ENCODE measurements around the gene CEP72. TPM values are rescaled to one million over a fixed set of nuclear protein-coding genes. Genes with fewer than 3 reads are reported as not detected.

Gene CEP72
- total RNA-seq, 1 donor from 2014 or later: 27.8 TPM

- H3K4me3 Mint-ChIP-seq: no peak overlapping the region
Measured at GRCh38 chr5:608429-609370, 3.4 kb upstream of the CEP72 start.

GRCh38 chr5:609506-609905 is 2.6 kb upstream of the CEP72 start:
- Mint-ChIP-seq H3K4me1 (ENCODE audit: unreplicated experiment) (peaks cover 11% of the 10 kb centered on the region), H3K36me3 (peaks cover 12% of the 10 kb centered on the region), H3K4me3 (no peak overlapping the region), H3K27me3 (peaks cover 3% of the 10 kb centered on the region), H3K9me3 (peaks cover 4% of the 10 kb centered on the region), H3K27ac (no peak overlapping the region)
- TF ChIP-seq CTCF (conservative IDR thresholded peaks at IDR 0.05): no peak
- DNase-seq (ENCODE audit: extremely low spot score, unreplicated experiment): no peak

More at GRCh38 chr5:608429-609370, 3.4 kb upstream of the CEP72 start:
- Mint-ChIP-seq H3K9me3 (peaks cover 4% of the 10 kb centered on the region), H3K36me3 (peaks cover 5% of the 10 kb centered on the region), H3K27me3 (peaks cover 7% of the 10 kb centered on the region), H3K27ac (no peak overlapping the region), H3K4me1 (ENCODE audit: unreplicated experiment) (peaks cover 10% of the 10 kb centered on the region)
- peak; percentile 66 for DNase-seq (ENCODE audit: extremely low spot score, unreplicated experiment)
- no peak for TF ChIP-seq CTCF (conservative IDR thresholded peaks at IDR 0.05)

GRCh38 chr5:610011-610743 is 2.0 kb upstream of the CEP72 start:
- DNase-seq (ENCODE audit: extremely low spot score, unreplicated experiment): peak; percentile 59
- Mint-ChIP-seq H3K4me1 (ENCODE audit: unreplicated experiment) (peaks cover 15% of the 10 kb centered on the region), H3K27ac (no peak overlapping the region), H3K9me3 (peaks cover 4% of the 10 kb centered on the region), H3K4me3 (peak overlapping the region; percentile 85), H3K27me3 (peaks cover 3% of the 10 kb centered on the region), H3K36me3 (peaks cover 17% of the 10 kb centered on the region)
- TF ChIP-seq CTCF (conservative IDR thresholded peaks at IDR 0.05): no peak

- peaks cover 15% of the 10 kb centered on the region for H3K4me1 Mint-ChIP-seq (ENCODE audit: unreplicated experiment)
- TF ChIP-seq CTCF (conservative IDR thresholded peaks at IDR 0.05): no peak
- peak; percentile 40 for DNase-seq (ENCODE audit: extremely low spot score, unreplicated experiment)
- H3K4me3 Mint-ChIP-seq: peak overlapping the region; percentile 85
- H3K27ac Mint-ChIP-seq: no peak overlapping the region
- H3K27me3 Mint-ChIP-seq: peaks cover under 1% of the 10 kb centered on the region
- peaks cover 4% of the 10 kb centered on the region for H3K9me3 Mint-ChIP-seq
- H3K36me3 Mint-ChIP-seq: peaks cover 23% of the 10 kb centered on the region
Measured at GRCh38 chr5:610744-611730, 1.1 kb upstream of the CEP72 start.
